WTC11 (cell line): ENCODE data around the gene PANX2. TPM values are rescaled to one million over a fixed set of nuclear protein-coding genes. Genes with fewer than 3 reads are reported as not detected.

Source experiments
- ATAC-seq: fragments of 200-7000 bp; cut with Tn5 transposase; 2 replicates; pipeline ENCODE4 v1.10.0; 2021; ENCODE audit warnings: mild to moderate bottlenecking, moderate library complexity
- CTCF ChIA-PET: fragments of 300-600 bp; sonication (Branson Sonifier 250); formaldehyde crosslinking; loops from one replicate; lab custom pipeline; 2021; ENCODE audit warnings: antibody characterized with exemption; lab: Charles Lee
- POLR2A ChIA-PET: fragments of 350-600 bp; sonication (Branson Sonifier 250); formaldehyde crosslinking; loops from one replicate; lab custom pipeline; 2021; ENCODE audit warnings: antibody characterized with exemption; lab: Charles Lee
- DNase-seq: peaks from one replicate; pipeline ENCODE4 v3.0.0; 2021; ENCODE audit warnings: low spot score
- H3K27ac Mint-ChIP-seq: 2 replicates; pipeline ENCODE4 v1.8.0; 2021; ENCODE audit warnings: mixed read lengths
- H3K27me3 Mint-ChIP-seq: 2 replicates; pipeline ENCODE4 v1.8.0; 2021; ENCODE audit warnings: low read depth, mild to moderate bottlenecking, moderate library complexity, mixed read lengths
- H3K36me3 Mint-ChIP-seq: 2 replicates; pipeline ENCODE4 v1.8.0; 2021; ENCODE audit warnings: mixed read lengths
- H3K4me1 Mint-ChIP-seq: 2 replicates; pipeline ENCODE4 v1.8.0; 2022; ENCODE audit warnings: mixed read lengths
- H3K4me3 Mint-ChIP-seq: 2 replicates; pipeline ENCODE4 v1.8.0; 2021; ENCODE audit warnings: mild to moderate bottlenecking, moderate library complexity, mixed read lengths
- H3K9me3 Mint-ChIP-seq: 2 replicates; pipeline ENCODE4 v1.8.0; 2021; ENCODE audit warnings: mixed read lengths
- E2F1 ChIP-seq: sonication (generic); formaldehyde crosslinking; IDR thresholded peaks from 2 replicates; pipeline ENCODE4 v1.8.0; 2022; ENCODE audit warnings: mild to moderate bottlenecking, missing genetic modification reagents
- E2F4 ChIP-seq: sonication (generic); formaldehyde crosslinking; IDR thresholded peaks from 2 replicates; pipeline ENCODE4 v1.8.1; 2022; ENCODE audit warnings: low read depth, mild to moderate bottlenecking, moderate library complexity, missing genetic modification reagents, borderline replicate concordance
- E2F5 ChIP-seq: sonication (generic); formaldehyde crosslinking; IDR thresholded peaks from 2 replicates; pipeline ENCODE4 v1.8.1; 2022; ENCODE audit warnings: mild to moderate bottlenecking, moderate library complexity, missing genetic modification reagents
- EMX1 ChIP-seq: fragments of 250-450 bp; sonication (Bioruptor Pico); IDR thresholded peaks from 2 replicates; pipeline ENCODE4 v1.8.0; 2021; ENCODE audit warnings: mild to moderate bottlenecking
- ERG ChIP-seq: fragments of 250-450 bp; sonication (Bioruptor Pico); IDR thresholded peaks from 2 replicates; pipeline ENCODE4 v1.8.0; 2021; ENCODE audit warnings: mild to moderate bottlenecking
- ESRRA ChIP-seq: sonication (generic); formaldehyde crosslinking; IDR thresholded peaks from 2 replicates; pipeline ENCODE4 v1.8.1; 2022; ENCODE audit warnings: mild to moderate bottlenecking, missing genetic modification reagents, borderline replicate concordance
- FOXJ3 ChIP-seq: sonication (generic); formaldehyde crosslinking; IDR thresholded peaks from 2 replicates; pipeline ENCODE4 v1.9.0; 2021; ENCODE audit warnings: missing genetic modification reagents, mild to moderate bottlenecking, borderline replicate concordance
- IRF2 ChIP-seq: sonication (generic); formaldehyde crosslinking; IDR thresholded peaks from 2 replicates; pipeline ENCODE4 v1.8.0; 2022; ENCODE audit warnings: low read depth, missing genetic modification reagents, borderline replicate concordance
- NR1H2 ChIP-seq: sonication (generic); formaldehyde crosslinking; IDR thresholded peaks from 2 replicates; pipeline ENCODE4 v1.9.0; 2021; ENCODE audit warnings: mild to moderate bottlenecking, moderate library complexity, missing genetic modification reagents
- PRDM15 ChIP-seq: sonication (generic); formaldehyde crosslinking; IDR thresholded peaks from 2 replicates; pipeline ENCODE4 v1.8.0; 2022; ENCODE audit warnings: missing genetic modification reagents
- RELA ChIP-seq: sonication (generic); formaldehyde crosslinking; IDR thresholded peaks from 2 replicates; pipeline ENCODE4 v1.8.1; 2022; ENCODE audit warnings: missing genetic modification reagents, mild to moderate bottlenecking, borderline replicate concordance
- SMAD3 ChIP-seq: sonication (generic); formaldehyde crosslinking; IDR thresholded peaks from 2 replicates; pipeline ENCODE4 v1.8.0; 2022; ENCODE audit warnings: missing genetic modification reagents, mild to moderate bottlenecking, borderline replicate concordance
- USF2 ChIP-seq: sonication (generic); formaldehyde crosslinking; IDR thresholded peaks from 2 replicates; pipeline ENCODE4 v1.8.1; 2023; ENCODE audit warnings: mild to moderate bottlenecking, missing genetic modification reagents, moderate library complexity
- ZBTB21 ChIP-seq: sonication (generic); formaldehyde crosslinking; IDR thresholded peaks from 2 replicates; pipeline ENCODE4 v1.8.1; 2023; ENCODE audit warnings: mild to moderate bottlenecking, missing genetic modification reagents, borderline replicate concordance
- ZBTB43 ChIP-seq: sonication (generic); formaldehyde crosslinking; IDR thresholded peaks from 2 replicates; pipeline ENCODE4 v1.8.1; 2023; ENCODE audit warnings: mild to moderate bottlenecking, missing genetic modification reagents
- ZMAT4 ChIP-seq: fragments of 250-450 bp; sonication (Bioruptor Pico); IDR thresholded peaks from 2 replicates; pipeline ENCODE4 v1.9.0; 2021; ENCODE audit warnings: mild to moderate bottlenecking
- ZNF232 ChIP-seq: sonication (generic); formaldehyde crosslinking; IDR thresholded peaks from 2 replicates; pipeline ENCODE4 v1.8.0; 2022; ENCODE audit warnings: mild to moderate bottlenecking, missing genetic modification reagents
- ZNF416 ChIP-seq: fragments of 250-450 bp; sonication (Bioruptor Pico); IDR thresholded peaks from 2 replicates; pipeline ENCODE4 v1.9.0; 2021; ENCODE audit warnings: mild to moderate bottlenecking, inconsistent platforms
- total RNA-seq: library from RNA; stranded (reverse); gene quantifications from 3 replicates; pipeline ENCODE4 v1.2.3, GENCODE V29; 2021

PANX2 gene
- total RNA-seq, 1 experiment from 2014 or later: 10.2 TPM

- Mint-ChIP-seq H3K4me3 (no peak overlapping the region), H3K27me3 (no peaks in the 10 kb centered on the region), H3K36me3 (peaks cover 31% of the 10 kb centered on the region), H3K27ac (no peak overlapping the region), H3K9me3 (no peaks in the 10 kb centered on the region), H3K4me1 (peaks cover 5% of the 10 kb centered on the region; the same call in 1 of the 2 replicates)
- ATAC-seq (no peak), DNase-seq (no peak)
- ChIA-PET POLR2A (no interaction called here), CTCF (interaction anchor here (0.6 kb wide), 1 partner anchor 15 kb away, joined by 3 read pairs; no protein-coding TSS in a partner anchor)
- TF ChIP-seq FOXJ3 (CRISPR knock-in tag): no peak
- no peak for TF ChIP-seq USF2
- TF ChIP-seq ERG: no peak
- no peak for TF ChIP-seq RELA
- TF ChIP-seq PRDM15 (CRISPR knock-in tag): no peak
- TF ChIP-seq E2F4 (CRISPR knock-in tag): no peak
- TF ChIP-seq E2F1 (CRISPR knock-in tag): no peak
- no peak for TF ChIP-seq IRF2 (CRISPR knock-in tag)
- TF ChIP-seq ZMAT4 (CRISPR knock-in tag): no peak
- no peak for TF ChIP-seq E2F5 (CRISPR knock-in tag)
- no peak for TF ChIP-seq SMAD3
- TF ChIP-seq ZNF232 (CRISPR knock-in tag): no peak
- TF ChIP-seq NR1H2 (CRISPR knock-in tag): no peak
Observed at GRCh38 chr22:50222508-50222907, 52.0 kb downstream of the PANX2 start.

GRCh38 chr22:50224071-50224470 is 53.5 kb downstream of the PANX2 start:
- TF ChIP-seq PRDM15 (CRISPR knock-in tag) (no peak), ESRRA (CRISPR knock-in tag) (no peak), ZBTB43 (CRISPR knock-in tag) (no peak), ZBTB21 (no peak), IRF2 (CRISPR knock-in tag) (no peak), ZNF416 (no peak), EMX1 (CRISPR knock-in tag) (no peak)
- Mint-ChIP-seq H3K36me3 (peaks cover 27% of the 10 kb centered on the region), H3K27ac (no peak overlapping the region), H3K9me3 (no peaks in the 10 kb centered on the region), H3K4me1 (peaks cover 3% of the 10 kb centered on the region; the same call in 1 of the 2 replicates), H3K27me3 (no peaks in the 10 kb centered on the region), H3K4me3 (no peak overlapping the region)
- no peak for DNase-seq
- POLR2A ChIA-PET: no interaction called here
- no peak for ATAC-seq
- CTCF ChIA-PET: interaction anchor here (0.9 to 1.9 kb wide), 4 partner anchors 13 to 29 kb away, joined by 3 to 4 read pairs (median 4); no protein-coding TSS in a partner anchor
